Stimulated activated CD4-positive, alpha-beta T cell treated with anti-CD3 and anti-CD28 coated beads, Interleukin-1b, Interleukin-23, amount 100 ng/mL, for 1 hour (primary cell): ENCODE measurements around the gene SMARCA2.

Experiments
- DNase-seq, 2 donors: peaks; one replicate each; pipeline ENCODE4 v3.0.0-alpha.2; 2020; ENCODE audit warnings: low read depth in 2 of 2

Gene SMARCA2

GRCh38 chr9:2170722-2171121 lies 155.6 kb downstream of the SMARCA2 start:
- no peak for DNase-seq

DNA sequence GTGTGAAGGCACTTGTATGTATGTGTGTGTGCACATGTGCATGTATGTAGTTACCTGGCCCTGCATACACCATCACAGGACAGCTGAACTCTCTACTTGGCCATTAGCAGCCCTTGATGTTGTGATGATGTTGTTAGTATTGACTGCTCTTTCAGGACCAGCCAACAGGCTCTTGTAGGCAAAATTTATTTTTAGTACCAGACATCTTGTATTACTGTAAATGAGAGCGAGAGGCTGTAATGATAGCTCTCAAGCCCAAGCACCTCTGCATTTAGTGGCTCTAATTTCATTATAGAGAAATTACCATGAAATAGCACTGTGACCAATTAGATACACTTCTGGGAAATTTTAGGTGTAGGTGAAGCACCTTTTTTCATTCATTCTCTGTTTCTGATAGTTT lies 158.0 kb downstream of the SMARCA2 start:
- no peak for DNase-seq

DNA sequence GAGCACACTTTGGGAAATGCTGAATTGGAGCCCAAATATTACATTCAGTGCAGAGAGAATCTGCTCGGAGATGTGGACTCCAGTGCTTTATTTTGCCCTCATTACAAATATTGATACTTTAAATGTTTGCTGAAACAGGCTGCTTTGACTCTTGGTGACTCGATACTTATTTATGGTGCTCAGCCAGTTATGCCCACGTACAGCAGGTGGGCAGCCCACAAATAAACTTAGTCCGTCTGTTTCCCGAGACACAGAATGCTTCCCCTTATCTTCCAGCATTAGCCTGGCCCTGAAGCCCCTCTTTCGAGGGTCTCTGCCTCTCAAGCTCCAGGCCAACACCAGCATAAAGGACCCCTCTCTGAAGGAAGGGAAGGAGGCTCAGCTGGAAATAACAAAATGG lies 158.7 kb downstream of the SMARCA2 start:
- no peak for DNase-seq

DNA sequence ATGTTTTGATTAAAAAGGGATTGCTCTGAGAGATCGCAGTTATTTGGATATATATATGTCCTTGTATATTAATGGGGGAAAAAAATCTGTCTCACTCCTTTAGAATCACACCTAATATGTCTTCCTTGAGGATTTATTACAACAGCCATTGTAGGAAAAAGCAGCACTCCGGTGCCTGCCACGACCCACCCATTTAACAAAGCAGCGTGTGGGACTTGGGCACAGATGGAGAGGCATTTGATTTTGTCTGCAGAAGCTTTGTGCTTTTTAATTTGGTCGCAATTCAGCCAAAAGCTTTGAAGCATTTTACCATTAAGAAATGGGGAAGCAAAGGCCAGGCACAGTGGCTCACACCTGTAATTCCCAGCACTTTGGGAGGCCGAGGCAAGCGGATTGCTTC lies 159.2 kb downstream of the SMARCA2 start:
- no peak for DNase-seq

DNA sequence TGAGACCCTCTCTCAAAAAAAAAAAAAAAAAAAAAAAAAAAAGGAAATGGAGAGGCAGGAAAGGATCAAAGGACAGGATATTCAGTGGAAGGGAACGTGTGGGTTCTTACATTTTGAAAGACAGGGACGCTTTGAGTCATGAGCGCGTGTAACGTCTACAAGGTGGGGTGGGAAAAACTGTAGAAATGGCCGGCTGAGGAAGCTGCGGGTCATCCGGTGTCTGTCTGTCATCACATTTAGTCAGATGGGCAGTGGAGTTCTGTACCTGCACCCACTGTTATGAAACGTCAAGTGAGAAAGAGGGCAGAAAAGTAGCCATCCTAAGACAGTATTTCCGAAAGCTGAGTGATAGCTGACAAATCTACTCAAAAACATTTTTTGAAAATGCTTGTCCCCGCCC lies 159.8 kb downstream of the SMARCA2 start:
- DNase-seq, result no peak

- DNase-seq, result no peak
Observed at GRCh38 chr9:2177121-2177520, 162.0 kb downstream of the SMARCA2 start.

GRCh38 chr9:2178034-2178734 lies 163.0 kb downstream of the SMARCA2 start:
- DNase-seq, result no peak

GRCh38 chr9:2179567-2179966 lies 164.4 kb downstream of the SMARCA2 start:
- DNase-seq, result no peak

DNA sequence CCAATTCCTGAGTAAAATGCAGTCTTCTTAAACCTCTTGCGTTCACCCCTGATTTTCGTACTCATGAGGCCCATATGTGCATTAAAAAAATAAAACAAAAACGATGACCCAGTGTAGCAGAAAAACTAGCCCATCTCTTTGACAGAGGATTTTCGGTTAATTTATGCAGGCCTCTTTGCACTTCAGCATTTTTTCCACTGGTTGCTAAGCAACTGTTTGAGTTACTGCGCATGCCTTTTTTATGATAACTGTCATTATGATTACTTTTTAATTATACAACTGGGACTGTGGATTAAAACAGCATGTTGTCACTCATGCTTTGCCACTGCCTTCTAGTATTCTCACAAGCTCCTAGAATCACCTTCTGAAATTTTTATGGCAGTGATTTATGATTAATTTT lies 165.0 kb downstream of the SMARCA2 start:
- DNase-seq, result no peak

GRCh38 chr9:2180704-2181103 lies 165.6 kb downstream of the SMARCA2 start:
- no peak for DNase-seq

GRCh38 chr9:2181792-2182191 lies 166.6 kb downstream of the SMARCA2 start:
- DNase-seq, result no peak

DNA sequence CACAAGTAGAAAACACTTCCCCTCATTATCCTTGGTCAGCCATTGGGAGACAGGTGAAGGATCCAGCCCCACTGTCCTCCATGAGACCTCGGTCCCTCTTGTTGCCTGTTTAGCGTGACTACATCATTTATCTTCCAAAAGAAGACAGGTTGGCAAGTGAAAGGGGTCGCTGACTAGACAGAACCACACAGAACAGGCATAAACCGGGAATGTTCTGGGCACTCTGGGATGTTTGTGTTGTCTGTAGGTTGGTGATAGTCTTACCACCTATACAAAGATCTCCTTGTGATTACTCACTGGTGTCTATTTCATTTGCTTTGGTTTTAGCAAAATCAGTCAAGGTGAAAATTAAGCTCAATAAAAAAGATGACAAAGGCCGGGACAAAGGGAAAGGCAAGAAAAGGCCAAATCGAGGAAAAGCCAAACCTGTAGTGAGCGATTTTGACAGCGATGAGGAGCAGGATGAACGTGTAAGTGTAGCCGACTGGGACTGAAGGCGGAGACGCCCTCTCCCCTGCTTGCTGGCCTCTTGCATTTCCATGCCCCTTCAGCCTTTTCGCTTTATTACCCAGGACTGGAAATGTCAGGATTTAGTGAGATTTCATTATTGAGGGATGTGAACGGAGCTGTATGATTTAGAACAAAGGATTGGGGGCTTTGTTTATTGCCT lies 175.9 kb downstream of the SMARCA2 start:
- DNase-seq, result no peak

DNA sequence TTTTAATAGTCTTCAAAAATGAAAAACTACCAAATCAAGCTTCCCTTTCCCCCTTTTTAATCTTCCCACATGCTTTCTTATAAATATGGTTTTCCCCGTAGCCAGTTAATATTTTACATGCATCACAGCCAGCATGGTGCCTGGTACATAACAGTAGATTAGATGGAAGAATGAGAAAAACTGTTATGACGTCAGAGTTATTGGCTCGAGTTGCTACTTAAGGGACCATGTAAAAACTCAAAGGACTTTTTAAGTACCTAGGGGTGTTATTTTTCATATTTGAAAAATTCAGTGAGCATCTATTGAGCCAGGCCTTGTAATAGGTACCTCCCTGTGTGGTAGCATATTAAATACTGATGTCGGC lies 176.4 kb downstream of the SMARCA2 start:
- DNase-seq, result no peak

DNA sequence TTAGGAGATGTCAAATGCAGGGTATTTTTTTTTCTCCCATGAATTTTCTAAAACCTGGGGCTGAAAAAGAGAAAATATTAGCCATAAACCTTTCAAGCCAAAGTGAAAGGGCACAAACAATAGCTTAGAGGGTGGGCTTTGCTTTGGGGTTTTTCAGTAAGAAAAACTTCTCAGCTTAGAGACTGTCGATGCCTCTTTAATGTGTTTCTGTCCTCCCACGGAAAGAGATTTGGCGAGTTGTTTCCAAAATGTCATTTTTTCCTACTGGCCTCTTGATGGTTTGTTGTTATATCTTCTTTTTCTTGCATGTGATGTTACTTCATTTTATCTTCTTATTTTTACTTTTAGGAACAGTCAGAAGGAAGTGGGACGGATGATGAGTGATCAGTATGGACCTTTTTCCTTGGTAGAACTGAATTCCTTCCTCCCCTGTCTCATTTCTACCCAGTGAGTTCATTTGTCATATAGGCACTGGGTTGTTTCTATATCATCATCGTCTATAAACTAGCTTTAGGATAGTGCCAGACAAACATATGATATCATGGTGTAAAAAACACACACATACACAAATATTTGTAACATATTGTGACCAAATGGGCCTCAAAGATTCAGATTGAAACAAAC lies 177.3 kb downstream of the SMARCA2 start:
- DNase-seq, result no peak

DNA sequence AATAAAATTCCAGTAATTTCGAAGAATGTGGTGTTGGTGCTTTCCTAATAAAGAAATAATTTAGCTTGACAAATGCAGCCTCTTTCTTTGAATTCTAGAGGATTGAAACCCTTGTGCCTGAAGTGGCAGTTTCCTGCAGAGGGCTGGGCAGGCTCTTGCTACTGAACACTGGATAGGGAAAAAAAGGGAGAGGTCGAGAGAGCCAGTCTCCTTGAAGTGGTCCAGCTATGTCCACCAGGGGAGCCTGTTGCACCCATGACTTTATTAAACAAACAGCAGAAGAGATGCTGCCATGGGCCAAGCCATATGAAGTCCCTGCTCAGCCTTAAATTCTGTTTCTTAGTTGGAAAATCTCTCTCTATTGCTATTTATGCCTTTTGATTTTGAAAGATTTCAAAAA lies 178.4 kb downstream of the SMARCA2 start:
- no peak for DNase-seq

DNA sequence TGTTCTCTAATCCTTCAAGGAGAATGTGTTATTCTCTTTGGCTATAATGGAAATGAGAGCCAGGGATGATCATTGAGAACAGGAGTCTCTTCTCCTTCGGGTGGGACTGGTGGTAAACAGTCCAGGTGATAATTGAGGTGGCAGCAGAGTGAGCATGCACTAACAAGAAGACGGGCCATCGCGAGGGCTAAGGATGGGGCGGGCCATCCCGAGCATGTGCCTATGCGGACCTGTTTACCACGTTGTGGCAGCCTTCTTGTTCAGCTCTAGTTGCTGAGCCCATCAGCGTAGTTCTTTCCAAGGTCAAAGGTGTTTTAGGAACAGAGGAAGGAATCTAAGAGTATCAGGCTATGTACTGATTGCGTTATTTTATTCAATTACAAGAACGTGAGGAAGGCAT lies 180.1 kb downstream of the SMARCA2 start:
- DNase-seq, result no peak

DNA sequence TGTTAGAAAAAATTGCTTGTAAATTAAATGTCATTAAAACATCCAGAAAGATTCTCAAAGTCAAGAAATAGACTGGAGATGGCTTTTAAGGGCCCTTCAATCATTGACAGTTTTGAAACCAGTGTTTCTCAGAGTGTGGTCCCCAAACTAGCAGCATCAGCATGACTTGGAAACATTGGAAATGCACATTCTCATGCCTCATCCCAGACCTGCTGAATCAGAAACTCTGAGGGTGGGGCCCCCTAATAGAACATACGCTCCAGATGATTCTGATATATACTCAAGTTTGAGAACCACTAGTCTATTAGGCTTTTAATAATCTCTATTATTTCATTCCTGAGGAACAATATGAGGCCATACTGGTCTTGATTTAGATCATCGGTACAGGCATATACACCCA lies 181.6 kb downstream of the SMARCA2 start:
- no peak for DNase-seq

GRCh38 chr9:2198956-2199635 lies 183.9 kb downstream of the SMARCA2 start:
- no peak for DNase-seq

GRCh38 chr9:2199999-2200796 lies 185.1 kb downstream of the SMARCA2 start:
- DNase-seq, result no peak

GRCh38 chr9:2208465-2208864 lies 193.3 kb downstream of the SMARCA2 start:
- no peak for DNase-seq

DNA sequence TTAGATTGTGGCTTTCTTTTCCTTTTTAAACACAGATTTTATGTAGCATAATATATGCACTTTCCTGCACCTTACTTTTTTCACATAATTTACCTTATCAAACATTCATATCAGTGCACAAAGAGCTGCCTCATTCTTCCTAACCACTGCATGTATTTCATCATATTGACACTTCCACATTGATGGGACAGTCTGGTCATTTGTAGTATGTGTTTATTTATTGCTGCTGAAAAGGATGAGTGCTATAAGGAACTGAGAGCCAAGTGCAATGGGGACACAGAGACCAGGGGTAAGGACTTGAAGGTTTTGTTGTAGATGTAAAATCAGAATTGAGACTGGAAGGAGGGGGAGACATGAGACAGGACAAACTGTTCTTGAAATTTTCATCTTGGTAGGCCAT lies 193.8 kb downstream of the SMARCA2 start:
- DNase-seq, result no peak

- DNase-seq, result no peak
Observed at GRCh38 chr9:2209400-2209799, 194.3 kb downstream of the SMARCA2 start.
